Measurements from ENCODE around the gene TCF20. TPM values are rescaled to one million over a fixed set of nuclear protein-coding genes. Genes with fewer than 3 reads are reported as not detected.
A peak's percentile ranks its signal among the peaks of the same experiment; 100 is the strongest.

Gene TCF20
- total and polyA plus RNA-seq, 2 donors from 2014 or later, result 6.1 to 63.6 TPM

- Histone ChIP-seq H3K9me3 (ENCODE audit: control insufficient read depth in 2 of 3, insufficient read depth in 1 of 3, low read length in 3 of 3) (no peaks in the 10 kb centered on the region), H3K27me3 (ENCODE audit: control insufficient read depth, insufficient read depth, low read length) (no peaks in the 10 kb centered on the region), H3K9ac (ENCODE audit: low read length in 3 of 3) (no peak overlapping the region), H3K4me1 (ENCODE audit: control insufficient read depth in 2 of 3, insufficient read depth in 2 of 3, low read depth in 1 of 3, low read length in 3 of 3) (peaks cover 0 to 11% (median 0%) of the 10 kb centered on the region in 3 donors), H3K4me3 (ENCODE audit: low read length in 3 of 3) (no peak overlapping the region), H3K27ac (ENCODE audit: low read depth in 2 of 2, low read length in 2 of 2) (no peak overlapping the region), H3K36me3 (ENCODE audit: control insufficient read depth in 2 of 3, insufficient read depth in 3 of 3, low read length in 3 of 3) (no peaks in the 10 kb centered on the region)
- intact Hi-C loops (cut with DNase I), result no loop called here
- no peak for TF ChIP-seq CTCF (IDR thresholded peaks at IDR 0.05; ENCODE audit: borderline replicate concordance, extremely low read depth, insufficient read depth)
- DNase-seq (peak; percentile 58 to 93 (median 70)), FAIRE-seq (no peak)
These were observed 47.5 kb upstream of the TCF20 start for GRCh38 chr22:42317691-42318547.

- FAIRE-seq (no peak), DNase-seq (peak in 3 of 5 donors; percentile 44 to 71 (median 58))
- peak overlapping the region in 1 of 2 donors; percentile 7 for H3K27ac ChIP-seq (ENCODE audit: low read depth in 2 of 2, low read length in 2 of 2)
- no peak overlapping the region for H3K4me3 ChIP-seq (ENCODE audit: low read length in 3 of 3)
- no peak overlapping the region for H3K9ac ChIP-seq (ENCODE audit: low read length in 3 of 3)
- no peaks in the 10 kb centered on the region for H3K27me3 ChIP-seq (ENCODE audit: control insufficient read depth, insufficient read depth, low read length)
- no peaks in the 10 kb centered on the region for H3K36me3 ChIP-seq (ENCODE audit: control insufficient read depth in 2 of 3, insufficient read depth in 3 of 3, low read length in 3 of 3)
- H3K4me1 ChIP-seq (ENCODE audit: control insufficient read depth in 2 of 3, insufficient read depth in 2 of 3, low read depth in 1 of 3, low read length in 3 of 3), result peaks cover 0 to 11% (median 0%) of the 10 kb centered on the region in 3 donors
- intact Hi-C loops (cut with DNase I), result no loop called here
- no peaks in the 10 kb centered on the region for H3K9me3 ChIP-seq (ENCODE audit: control insufficient read depth in 2 of 3, insufficient read depth in 1 of 3, low read length in 3 of 3)
- no peak for TF ChIP-seq CTCF (IDR thresholded peaks at IDR 0.05; ENCODE audit: borderline replicate concordance, extremely low read depth, insufficient read depth)
These were observed 46.6 kb upstream of the TCF20 start for GRCh38 chr22:42317008-42317407.

GRCh38 chr22:42315392-42315756 lies 44.9 kb upstream of the TCF20 start:
- H3K27ac ChIP-seq (ENCODE audit: low read depth in 2 of 2, low read length in 2 of 2), result no peak overlapping the region
- peaks cover 0 to 11% (median 0%) of the 10 kb centered on the region in 3 donors for H3K4me1 ChIP-seq (ENCODE audit: control insufficient read depth in 2 of 3, insufficient read depth in 2 of 3, low read depth in 1 of 3, low read length in 3 of 3)
- H3K27me3 ChIP-seq (ENCODE audit: control insufficient read depth, insufficient read depth, low read length), result no peaks in the 10 kb centered on the region
- no peak overlapping the region for H3K9ac ChIP-seq (ENCODE audit: low read length in 3 of 3)
- no peak for DNase-seq
- no peaks in the 10 kb centered on the region for H3K9me3 ChIP-seq (ENCODE audit: control insufficient read depth in 2 of 3, insufficient read depth in 1 of 3, low read length in 3 of 3)
- no peak overlapping the region for H3K4me3 ChIP-seq (ENCODE audit: low read length in 3 of 3)
- FAIRE-seq, result no peak
- H3K36me3 ChIP-seq (ENCODE audit: control insufficient read depth in 2 of 3, insufficient read depth in 3 of 3, low read length in 3 of 3), result no peaks in the 10 kb centered on the region
- intact Hi-C loops (cut with DNase I), result no loop called here
- TF ChIP-seq CTCF (IDR thresholded peaks at IDR 0.05; ENCODE audit: borderline replicate concordance, extremely low read depth, insufficient read depth), result no peak
